Vagina (tissue), 2 donors: ENCODE measurements around the gene SAMD4A.

Experiments
- CTCF ChIP-seq, 3 experiments: fragments of 450-650 bp in 2 of 3; fragments of 200-600 bp in 1 of 3; sonication (generic) in 1 of 3; IDR thresholded peaks; one replicate each; pipeline ENCODE4 v1.5.1; 2017 to 2019; ENCODE audit warnings: antibody characterized with exemption in 3 of 3, mild to moderate bottlenecking in 2 of 3, moderate library complexity in 2 of 3
- POLR2A ChIP-seq, 2 donors: fragments of 450-650 bp; IDR thresholded peaks; one replicate each; pipeline ENCODE4 v1.6.1; 2017; ENCODE audit warnings: antibody characterized with exemption in 2 of 2, mild to moderate bottlenecking in 2 of 2, moderate library complexity in 2 of 2

GRCh38 chr14:54816450-54816849 is 249.5 kb downstream of the SAMD4A start:
- TF ChIP-seq POLR2A (IDR thresholded peaks at IDR 0.05): no peak
- TF ChIP-seq CTCF (IDR thresholded peaks at IDR 0.05): no peak
